Astrocyte of the cerebellum (primary cell): ENCODE measurements around the gene VPS52.
"Not testable (repeated sequence)": the region's sequence is repeated elsewhere in the genome, so short reads cannot be mapped to it uniquely, and the experiment has no call there.

ENCODE experiments used
- DNase-seq: peaks from one replicate; pipeline ENCODE4 v3.0.0-alpha.2; 2011; ENCODE audit warnings: low read depth
- H3K4me3 ChIP-seq: 2 replicates; pipeline ENCODE4 v1.5.1; 2011; ENCODE audit warnings: mild to moderate bottlenecking, low read depth, low read length, moderate library complexity
- CTCF ChIP-seq: IDR thresholded peaks from 2 replicates; pipeline ENCODE4 v1.5.1; 2012; ENCODE audit warnings: low read length, low read depth, moderate library complexity, mild to moderate bottlenecking; ENCODE audit errors: missing control alignments
- in situ Hi-C: cut with HindIII; loops from 2 replicates; pipeline ENCODE4 v1.10.0; 2017; ENCODE audit warnings: low sequenced_read_pairs

Gene VPS52

GRCh38 chr6:33288921-33289783 lies 17.5 kb upstream of the VPS52 start, which contains the start of the genes PFDN6 and WDR46:
PFDN6 (plus strand) TSS chr6:33289601; CDS start chr6:33289857, 256 bp downstream.
WDR46 (minus strand) TSS chr6:33289239; CDS start chr6:33289170, 69 bp downstream.
- peak; percentile 76 for DNase-seq
- in situ Hi-C loops = no loop called here
- peak within 1 kb of the TSS; percentile 72 for H3K4me3 ChIP-seq
- no peak for TF ChIP-seq CTCF

GRCh38 chr6:33288141-33288920 lies 16.7 kb upstream of the VPS52 start:
- in situ Hi-C loops = no loop called here
- peak overlapping the region; percentile 72 for H3K4me3 ChIP-seq
- DNase-seq = no peak
- no peak for TF ChIP-seq CTCF

- TF ChIP-seq CTCF = no peak
- in situ Hi-C loops = no loop called here
- H3K4me3 ChIP-seq = no peak overlapping the region
- DNase-seq = no peak
Measured at GRCh38 chr6:33286946-33287914, 15.6 kb upstream of the VPS52 start.

GRCh38 chr6:33285214-33285613 lies 13.5 kb upstream of the VPS52 start:
- DNase-seq, H3K4me3 ChIP-seq, in situ Hi-C loops: not testable (repeated sequence)

- no peak for DNase-seq
- no peak overlapping the region for H3K4me3 ChIP-seq
- TF ChIP-seq CTCF = no peak
- in situ Hi-C loops = no loop called here
Measured at GRCh38 chr6:33280539-33280938, 8.9 kb upstream of the VPS52 start.

- TF ChIP-seq CTCF = peak; percentile 68
- no peak for DNase-seq
- H3K4me3 ChIP-seq = no peak overlapping the region
- in situ Hi-C loops = no loop called here
Measured at GRCh38 chr6:33279971-33280511, 8.4 kb upstream of the VPS52 start.
